Upper lobe of left lung (tissue), 4 donors: ENCODE data around the gene HDAC3.

Experiments used
- CTCF ChIP-seq, 6 experiments: fragments of 450-650 bp in 4 of 6; fragments of 200-600 bp in 2 of 6; sonication (generic) in 2 of 6; IDR thresholded peaks; one replicate each; pipeline ENCODE4 v1.5.1; 2016 to 2019; ENCODE audit warnings: antibody characterized with exemption in 6 of 6
- EP300 ChIP-seq, 4 donors: sonication (generic); formaldehyde crosslinking; IDR thresholded peaks; one replicate each; pipeline ENCODE4 v1.5.1; 2017; ENCODE audit warnings: antibody characterized with exemption in 4 of 4, control low read depth in 2 of 4
- POLR2A ChIP-seq, 4 donors: fragments of 450-650 bp; IDR thresholded peaks; one replicate each; pipeline ENCODE4 v1.5.1; 2016 to 2017; ENCODE audit warnings: antibody characterized with exemption in 4 of 4, mild to moderate bottlenecking in 2 of 4
- POLR2AphosphoS5 ChIP-seq, 2 donors: sonication (generic); formaldehyde crosslinking; IDR thresholded peaks; one replicate each; pipeline ENCODE4 v1.5.1; 2017; ENCODE audit warnings: antibody characterized with exemption in 2 of 2

DNA sequence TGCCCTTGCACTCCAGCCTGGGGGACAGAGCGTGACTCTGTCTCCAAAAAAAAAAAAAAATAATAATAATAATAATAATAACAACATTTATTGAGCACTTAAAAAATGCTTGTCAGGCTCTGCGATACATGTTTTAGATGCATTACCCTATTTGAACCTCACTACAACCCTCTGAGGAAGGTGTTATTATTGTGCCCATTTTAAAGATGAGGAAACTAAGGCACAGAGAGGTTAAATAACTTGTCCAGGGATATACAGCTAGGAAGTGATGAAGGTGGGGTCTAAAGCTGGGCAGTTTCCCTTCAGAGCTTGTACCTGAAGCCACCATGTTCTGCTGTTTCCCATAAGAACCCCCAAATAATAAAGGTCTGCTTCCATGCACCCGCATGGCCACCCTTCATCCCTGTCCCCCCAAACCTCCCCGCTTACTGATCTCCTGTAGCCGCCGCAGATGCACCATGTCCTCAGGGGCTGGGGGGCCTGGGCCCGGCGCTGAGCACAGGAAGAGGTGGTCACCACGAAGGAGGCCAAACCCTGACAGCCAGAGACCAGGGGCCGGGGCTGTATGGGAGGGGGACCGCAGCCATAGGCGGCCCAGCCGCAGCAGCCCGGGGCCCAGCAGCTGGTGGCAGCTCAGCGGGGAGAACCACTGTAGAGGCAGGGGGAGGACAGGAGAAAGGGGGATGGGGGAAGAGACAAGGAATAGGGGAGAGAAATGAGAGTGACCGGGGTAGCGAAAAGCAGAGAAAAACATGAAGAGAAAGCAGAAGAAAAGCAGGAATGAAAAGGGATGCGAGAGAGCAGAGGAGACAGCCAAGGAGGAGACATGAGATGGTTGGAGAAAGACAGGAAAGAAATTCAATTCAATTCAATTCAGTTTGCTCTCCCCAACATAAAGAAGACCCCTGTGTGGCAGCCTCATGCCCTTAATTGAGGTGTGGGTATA, 29.6 kb upstream of the HDAC3 start:
- no peak for TF ChIP-seq CTCF (IDR thresholded peaks at IDR 0.05)
- no peak for TF ChIP-seq POLR2A (IDR thresholded peaks at IDR 0.05)
- TF ChIP-seq EP300 (IDR thresholded peaks at IDR 0.05), result no peak
- TF ChIP-seq POLR2AphosphoS5 (IDR thresholded peaks at IDR 0.05), result no peak
